ENCODE results near the gene TTC1. TPM values are rescaled to one million over a fixed set of nuclear protein-coding genes. Genes with fewer than 3 reads are reported as not detected.
"Not testable (repeated sequence)": the region's sequence is repeated elsewhere in the genome, so short reads cannot be mapped to it uniquely, and the experiment has no call there.

TTC1 gene
- total RNA-seq, 1 donor from 2014 or later: 65.4 TPM

DNA sequence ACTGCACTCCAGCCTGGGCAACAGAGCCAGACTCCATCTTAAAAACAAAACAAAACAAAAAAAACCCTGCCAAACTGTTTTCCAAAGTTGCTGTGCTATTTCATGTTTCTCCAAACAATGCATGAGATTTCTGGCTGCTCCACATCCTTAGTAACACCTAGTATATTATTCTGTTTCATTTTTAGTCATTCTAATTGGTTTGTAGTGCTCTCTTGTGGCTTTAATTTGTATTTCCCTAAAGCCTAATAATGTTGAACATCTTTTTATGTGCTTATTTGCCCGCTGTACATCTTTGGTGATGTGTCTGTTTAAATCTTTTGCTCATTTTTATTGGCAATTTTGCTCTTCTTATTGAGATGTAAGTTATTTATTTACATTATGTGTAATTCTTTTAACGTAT is 18.4 kb upstream of the TTC1 start:
- no peak for DNase-seq (ENCODE audit: low read depth)
- peaks cover 3% of the 10 kb centered on the region for H3K27me3 ChIP-seq (ENCODE audit: control insufficient read depth, insufficient read depth, low read length)
- H3K36me3 ChIP-seq (ENCODE audit: control insufficient read depth, insufficient read depth, low read length): no peaks in the 10 kb centered on the region
- H3K4me3 ChIP-seq (ENCODE audit: low read depth, low read length): no peak overlapping the region
- TF ChIP-seq CTCF (IDR thresholded peaks at IDR 0.05; ENCODE audit: insufficient read depth, low read length, poor library complexity, severe bottlenecking): no peak

- no peak for DNase-seq (ENCODE audit: low read depth)
- peaks cover 3% of the 10 kb centered on the region for H3K27me3 ChIP-seq (ENCODE audit: control insufficient read depth, insufficient read depth, low read length)
- no peak for TF ChIP-seq CTCF (IDR thresholded peaks at IDR 0.05; ENCODE audit: insufficient read depth, low read length, poor library complexity, severe bottlenecking)
- H3K36me3 ChIP-seq (ENCODE audit: control insufficient read depth, insufficient read depth, low read length): no peaks in the 10 kb centered on the region
- H3K4me3 ChIP-seq (ENCODE audit: low read depth, low read length): no peak overlapping the region
Measured at GRCh38 chr5:159992566-159992965, 16.4 kb upstream of the TTC1 start.

- H3K27me3 ChIP-seq (ENCODE audit: control insufficient read depth, insufficient read depth, low read length): no peaks in the 10 kb centered on the region
- no peak overlapping the region for H3K4me3 ChIP-seq (ENCODE audit: low read depth, low read length)
- TF ChIP-seq CTCF (IDR thresholded peaks at IDR 0.05; ENCODE audit: insufficient read depth, low read length, poor library complexity, severe bottlenecking): no peak
- no peaks in the 10 kb centered on the region for H3K36me3 ChIP-seq (ENCODE audit: control insufficient read depth, insufficient read depth, low read length)
- no peak for DNase-seq (ENCODE audit: low read depth)
Measured at GRCh38 chr5:159993194-159993593, 15.7 kb upstream of the TTC1 start.

DNA sequence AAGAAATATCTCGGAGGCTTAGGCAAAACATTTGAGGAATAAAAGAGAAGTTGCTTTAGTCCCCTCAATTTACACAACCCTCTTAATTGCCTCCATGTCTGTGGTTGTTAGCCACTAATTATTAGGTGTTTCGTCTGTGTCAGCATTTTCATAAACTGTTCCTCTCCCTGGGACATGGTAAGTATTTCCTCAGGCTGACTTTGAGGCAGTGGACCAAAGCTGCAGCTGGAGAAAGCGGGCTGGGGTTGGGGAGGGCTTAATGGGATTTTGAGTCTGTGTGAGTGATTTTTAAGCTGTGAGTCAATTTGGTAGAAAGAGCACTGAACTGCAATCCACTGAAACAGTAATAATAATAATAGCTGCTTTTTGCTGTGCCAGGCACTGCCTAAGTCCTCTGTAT is 13.0 kb upstream of the TTC1 start:
- Histone ChIP-seq H3K27me3 (ENCODE audit: control insufficient read depth, insufficient read depth, low read length) (no peaks in the 10 kb centered on the region), H3K4me3 (ENCODE audit: low read depth, low read length) (no peak overlapping the region), H3K36me3 (ENCODE audit: control insufficient read depth, insufficient read depth, low read length) (no peaks in the 10 kb centered on the region)
- TF ChIP-seq CTCF (IDR thresholded peaks at IDR 0.05; ENCODE audit: insufficient read depth, low read length, poor library complexity, severe bottlenecking): no peak
- no peak for DNase-seq (ENCODE audit: low read depth)

- no peak for TF ChIP-seq CTCF (IDR thresholded peaks at IDR 0.05; ENCODE audit: insufficient read depth, low read length, poor library complexity, severe bottlenecking)
- no peaks in the 10 kb centered on the region for H3K27me3 ChIP-seq (ENCODE audit: control insufficient read depth, insufficient read depth, low read length)
- DNase-seq (ENCODE audit: low read depth): no peak
- no peaks in the 10 kb centered on the region for H3K36me3 ChIP-seq (ENCODE audit: control insufficient read depth, insufficient read depth, low read length)
- H3K4me3 ChIP-seq (ENCODE audit: low read depth, low read length): no peak overlapping the region
Measured at GRCh38 chr5:160001457-160001856, 7.5 kb upstream of the TTC1 start.

GRCh38 chr5:160007514-160007913 is 1.4 kb upstream of the TTC1 start:
- TF ChIP-seq CTCF (IDR thresholded peaks at IDR 0.05; ENCODE audit: insufficient read depth, low read length, poor library complexity, severe bottlenecking): no peak
- DNase-seq (ENCODE audit: low read depth): no peak
- no peaks in the 10 kb centered on the region for H3K27me3 ChIP-seq (ENCODE audit: control insufficient read depth, insufficient read depth, low read length)
- H3K36me3 ChIP-seq (ENCODE audit: control insufficient read depth, insufficient read depth, low read length): peaks cover 1% of the 10 kb centered on the region
- H3K4me3 ChIP-seq (ENCODE audit: low read depth, low read length): no peak overlapping the region

DNA sequence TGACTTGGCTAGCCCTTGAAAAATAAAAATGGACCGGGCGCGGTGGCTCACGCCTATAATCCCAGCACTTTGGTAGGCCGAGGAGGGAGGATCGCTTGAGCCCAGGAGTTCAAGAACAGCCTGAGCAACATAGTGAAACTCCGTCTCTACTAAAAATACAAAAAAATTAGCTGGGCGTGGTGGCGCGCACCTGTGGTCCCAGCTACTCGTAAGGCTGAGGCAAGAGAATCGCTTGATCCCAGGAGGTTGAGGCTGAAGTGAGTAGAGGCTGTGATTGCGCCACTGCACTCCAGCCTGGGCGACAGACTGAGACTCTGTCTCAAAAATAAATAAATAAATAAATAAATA is 436 bp upstream of the TTC1 start:
- H3K36me3 ChIP-seq (ENCODE audit: control insufficient read depth, insufficient read depth, low read length); H3K27me3 ChIP-seq (ENCODE audit: control insufficient read depth, insufficient read depth, low read length); H3K4me3 ChIP-seq (ENCODE audit: low read depth, low read length); DNase-seq (ENCODE audit: low read depth): not testable (repeated sequence)
